Measurements from ENCODE around the gene SGO1. TPM values are rescaled to one million over a fixed set of nuclear protein-coding genes. Genes with fewer than 3 reads are reported as not detected.
"Not testable (repeated sequence)": the region's sequence is repeated elsewhere in the genome, so short reads cannot be mapped to it uniquely, and the experiment has no call there.

Gene SGO1
- total and polyA plus RNA-seq, 4 donors = 4.0 to 5.5 (median 4.7) TPM

- not testable (repeated sequence) for H3K9me3 ChIP-seq (ENCODE audit: control insufficient read depth, insufficient read depth, low read length); H3K27me3 ChIP-seq (ENCODE audit: control insufficient read depth, insufficient read depth, low read length); H3K4me1 ChIP-seq (ENCODE audit: control insufficient read depth, insufficient read depth, low read length); H3K36me3 ChIP-seq (ENCODE audit: control insufficient read depth, insufficient read depth, low read length); H3K4me3 ChIP-seq (ENCODE audit: low read depth, low read length); DNase-seq (ENCODE audit: low read depth in 4 of 6, low spot score in 6 of 6); H3K27ac ChIP-seq (ENCODE audit: low read depth, low read length)
- WGBS (ENCODE audit: insufficient coverage) = 100% methylated on average over 1 of the region's 2 CpGs
Observed at GRCh38 chr3:20207945-20208344, 21.9 kb upstream of the SGO1 start.

- not testable (repeated sequence) for H3K36me3 ChIP-seq (ENCODE audit: control insufficient read depth, insufficient read depth, low read length); H3K27me3 ChIP-seq (ENCODE audit: control insufficient read depth, insufficient read depth, low read length); H3K4me3 ChIP-seq (ENCODE audit: low read depth, low read length); H3K9me3 ChIP-seq (ENCODE audit: control insufficient read depth, insufficient read depth, low read length); H3K27ac ChIP-seq (ENCODE audit: low read depth, low read length); H3K4me1 ChIP-seq (ENCODE audit: control insufficient read depth, insufficient read depth, low read length); DNase-seq (ENCODE audit: low read depth in 4 of 6, low spot score in 6 of 6)
Observed at GRCh38 chr3:20205898-20206297, 19.9 kb upstream of the SGO1 start.

- Histone ChIP-seq H3K27me3 (ENCODE audit: control insufficient read depth, insufficient read depth, low read length) (no peaks in the 10 kb centered on the region), H3K4me3 (ENCODE audit: low read depth, low read length) (no peak overlapping the region), H3K9me3 (ENCODE audit: control insufficient read depth, insufficient read depth, low read length) (no peaks in the 10 kb centered on the region), H3K27ac (ENCODE audit: low read depth, low read length) (no peak overlapping the region), H3K4me1 (ENCODE audit: control insufficient read depth, insufficient read depth, low read length) (no peaks in the 10 kb centered on the region), H3K36me3 (ENCODE audit: control insufficient read depth, insufficient read depth, low read length) (no peaks in the 10 kb centered on the region)
- no peak for DNase-seq (ENCODE audit: low read depth in 4 of 6, low spot score in 6 of 6)
Observed at GRCh38 chr3:20201143-20201542, 15.1 kb upstream of the SGO1 start.

- Histone ChIP-seq H3K27me3 (ENCODE audit: control insufficient read depth, insufficient read depth, low read length) (no peaks in the 10 kb centered on the region), H3K4me3 (ENCODE audit: low read depth, low read length) (no peak overlapping the region), H3K36me3 (ENCODE audit: control insufficient read depth, insufficient read depth, low read length) (no peaks in the 10 kb centered on the region), H3K9me3 (ENCODE audit: control insufficient read depth, insufficient read depth, low read length) (no peaks in the 10 kb centered on the region), H3K27ac (ENCODE audit: low read depth, low read length) (no peak overlapping the region), H3K4me1 (ENCODE audit: control insufficient read depth, insufficient read depth, low read length) (no peaks in the 10 kb centered on the region)
- no peak for DNase-seq (ENCODE audit: low read depth in 4 of 6, low spot score in 6 of 6)
- 93% methylated on average over 3 of the region's 3 CpGs for WGBS (ENCODE audit: insufficient coverage)
Observed at GRCh38 chr3:20197775-20198174, 11.8 kb upstream of the SGO1 start.

GRCh38 chr3:20194793-20195460 lies 8.9 kb upstream of the SGO1 start:
- Histone ChIP-seq H3K4me1 (ENCODE audit: control insufficient read depth, insufficient read depth, low read length) (no peaks in the 10 kb centered on the region), H3K27ac (ENCODE audit: low read depth, low read length) (no peak overlapping the region)
- 97% methylated on average over 4 of the region's 7 CpGs for WGBS (ENCODE audit: insufficient coverage)

GRCh38 chr3:20190991-20191390 lies 5.0 kb upstream of the SGO1 start:
- Histone ChIP-seq H3K27me3 (ENCODE audit: control insufficient read depth, insufficient read depth, low read length) (no peaks in the 10 kb centered on the region), H3K27ac (ENCODE audit: low read depth, low read length) (no peak overlapping the region), H3K9me3 (ENCODE audit: control insufficient read depth, insufficient read depth, low read length) (no peaks in the 10 kb centered on the region), H3K4me3 (ENCODE audit: low read depth, low read length) (no peak overlapping the region), H3K36me3 (ENCODE audit: control insufficient read depth, insufficient read depth, low read length) (no peaks in the 10 kb centered on the region), H3K4me1 (ENCODE audit: control insufficient read depth, insufficient read depth, low read length) (no peaks in the 10 kb centered on the region)
- no peak for DNase-seq (ENCODE audit: low read depth in 4 of 6, low spot score in 6 of 6)
- WGBS (ENCODE audit: insufficient coverage) = 72% methylated on average over 2 of the region's 5 CpGs

More at GRCh38 chr3:20194793-20195460, 8.9 kb upstream of the SGO1 start:
- H3K36me3 ChIP-seq (ENCODE audit: control insufficient read depth, insufficient read depth, low read length) = no peaks in the 10 kb centered on the region
- H3K4me3 ChIP-seq (ENCODE audit: low read depth, low read length) = no peak overlapping the region
- H3K9me3 ChIP-seq (ENCODE audit: control insufficient read depth, insufficient read depth, low read length) = no peaks in the 10 kb centered on the region
- H3K27me3 ChIP-seq (ENCODE audit: control insufficient read depth, insufficient read depth, low read length) = no peaks in the 10 kb centered on the region
- DNase-seq (ENCODE audit: low read depth in 4 of 6, low spot score in 6 of 6) = no peak

- WGBS (ENCODE audit: insufficient coverage) = 0% methylated on average over 8 of the region's 9 CpGs
- Histone ChIP-seq H3K36me3 (ENCODE audit: control insufficient read depth, insufficient read depth, low read length) (no peaks in the 10 kb centered on the region), H3K4me3 (ENCODE audit: low read depth, low read length) (peak overlapping the region; percentile 88), H3K4me1 (ENCODE audit: control insufficient read depth, insufficient read depth, low read length) (peaks cover 7% of the 10 kb centered on the region), H3K9me3 (ENCODE audit: control insufficient read depth, insufficient read depth, low read length) (no peaks in the 10 kb centered on the region), H3K27me3 (ENCODE audit: control insufficient read depth, insufficient read depth, low read length) (no peaks in the 10 kb centered on the region), H3K27ac (ENCODE audit: low read depth, low read length) (peak overlapping the region; percentile 97)
- DNase-seq (ENCODE audit: low read depth in 4 of 6, low spot score in 6 of 6) = peak in 2 of 6 donors; percentile 2 to 38
Observed at GRCh38 chr3:20186600-20187004, 596 bp upstream of the SGO1 start.

GRCh38 chr3:20185331-20185678 lies 701 bp downstream of the SGO1 start:
- DNase-seq (ENCODE audit: low read depth in 4 of 6, low spot score in 6 of 6) = peak in 1 of 6 donors; percentile 4
- Histone ChIP-seq H3K9me3 (ENCODE audit: control insufficient read depth, insufficient read depth, low read length) (no peaks in the 10 kb centered on the region), H3K4me1 (ENCODE audit: control insufficient read depth, insufficient read depth, low read length) (peaks cover 7% of the 10 kb centered on the region), H3K27ac (ENCODE audit: low read depth, low read length) (no peak overlapping the region), H3K27me3 (ENCODE audit: control insufficient read depth, insufficient read depth, low read length) (no peaks in the 10 kb centered on the region), H3K36me3 (ENCODE audit: control insufficient read depth, insufficient read depth, low read length) (no peaks in the 10 kb centered on the region), H3K4me3 (ENCODE audit: low read depth, low read length) (peak overlapping the region; percentile 88)
- WGBS (ENCODE audit: insufficient coverage) = 0% methylated on average over 3 of the region's 12 CpGs

GRCh38 chr3:20182206-20182605 lies 3.8 kb downstream of the SGO1 start:
- H3K4me1 ChIP-seq (ENCODE audit: control insufficient read depth, insufficient read depth, low read length) = peaks cover 7% of the 10 kb centered on the region
- no peak for DNase-seq (ENCODE audit: low read depth in 4 of 6, low spot score in 6 of 6)
- no peaks in the 10 kb centered on the region for H3K27me3 ChIP-seq (ENCODE audit: control insufficient read depth, insufficient read depth, low read length)
- 100% methylated on average over 3 of the region's 4 CpGs for WGBS (ENCODE audit: insufficient coverage)
- no peaks in the 10 kb centered on the region for H3K36me3 ChIP-seq (ENCODE audit: control insufficient read depth, insufficient read depth, low read length)
- no peaks in the 10 kb centered on the region for H3K9me3 ChIP-seq (ENCODE audit: control insufficient read depth, insufficient read depth, low read length)
- no peak overlapping the region for H3K27ac ChIP-seq (ENCODE audit: low read depth, low read length)
- H3K4me3 ChIP-seq (ENCODE audit: low read depth, low read length) = no peak overlapping the region

GRCh38 chr3:20181276-20181675 lies 4.7 kb downstream of the SGO1 start:
- Histone ChIP-seq H3K9me3 (ENCODE audit: control insufficient read depth, insufficient read depth, low read length) (no peaks in the 10 kb centered on the region), H3K27me3 (ENCODE audit: control insufficient read depth, insufficient read depth, low read length) (no peaks in the 10 kb centered on the region), H3K4me3 (ENCODE audit: low read depth, low read length) (no peak overlapping the region), H3K27ac (ENCODE audit: low read depth, low read length) (no peak overlapping the region), H3K36me3 (ENCODE audit: control insufficient read depth, insufficient read depth, low read length) (no peaks in the 10 kb centered on the region), H3K4me1 (ENCODE audit: control insufficient read depth, insufficient read depth, low read length) (peaks cover 7% of the 10 kb centered on the region)
- no CpG with 5 or more reads among the region's 3 CpGs for WGBS (ENCODE audit: insufficient coverage)
- DNase-seq (ENCODE audit: low read depth in 4 of 6, low spot score in 6 of 6) = no peak
